Mucosa of rectum (tissue), 2 donors: ENCODE results near the gene SLC16A1.

Experiments used
- H3K27ac ChIP-seq, 2 donors: one replicate each; pipeline ENCODE4 v1.7.0; 2013; ENCODE audit warnings: inconsistent platforms in 2 of 2, low read depth in 2 of 2, low read length in 2 of 2
- H3K27me3 ChIP-seq, 2 donors: one replicate each; pipeline ENCODE4 v1.7.0; 2013; ENCODE audit warnings: low read length in 2 of 2; ENCODE audit not compliant: control insufficient read depth in 2 of 2, insufficient read depth in 2 of 2
- H3K36me3 ChIP-seq, 2 donors: one replicate each; pipeline ENCODE4 v1.7.0; 2013; ENCODE audit warnings: low read length in 2 of 2; ENCODE audit not compliant: control insufficient read depth in 2 of 2, insufficient read depth in 2 of 2
- H3K4me1 ChIP-seq, 2 donors: one replicate each; pipeline ENCODE4 v1.7.0; 2013; ENCODE audit warnings: low read length in 2 of 2, mild to moderate bottlenecking in 1 of 2; ENCODE audit not compliant: control insufficient read depth in 2 of 2, insufficient read depth in 2 of 2
- H3K4me3 ChIP-seq, 2 donors: one replicate each; pipeline ENCODE4 v1.7.0; 2013; ENCODE audit warnings: low read length in 2 of 2
- H3K9ac ChIP-seq, 2 donors: one replicate each; pipeline ENCODE4 v1.7.0; 2013; ENCODE audit warnings: low read length in 2 of 2, low read depth in 1 of 2, mild to moderate bottlenecking in 1 of 2
- H3K9me3 ChIP-seq, 2 donors: one replicate each; pipeline ENCODE4 v1.7.0; 2013; ENCODE audit warnings: low read length in 2 of 2; ENCODE audit not compliant: control insufficient read depth in 2 of 2
- donor health status: healthy.
- donor health status: Normal muscosa, but diverticular disease.

SLC16A1 gene

GRCh38 chr1:112954017-112954650 is 1.9 kb downstream of the SLC16A1 start:
- Histone ChIP-seq H3K27ac (no peak overlapping the region), H3K4me3 (peak overlapping the region in 1 of 2 donors; percentile 90), H3K4me1 (peaks cover 4 to 20% of the 10 kb centered on the region in 2 donors), H3K9ac (peak overlapping the region in 1 of 2 donors; percentile 10), H3K36me3 (no peaks in the 10 kb centered on the region), H3K27me3 (no peaks in the 10 kb centered on the region), H3K9me3 (no peaks in the 10 kb centered on the region)

- no peaks in the 10 kb centered on the region for H3K36me3 ChIP-seq
- no peaks in the 10 kb centered on the region for H3K27me3 ChIP-seq
These were observed 5.6 kb downstream of the SLC16A1 start for GRCh38 chr1:112950426-112950825.

GRCh38 chr1:112946683-112947082 is 9.3 kb downstream of the SLC16A1 start:
- H3K36me3 ChIP-seq, result no peaks in the 10 kb centered on the region

More at GRCh38 chr1:112950426-112950825, 5.6 kb downstream of the SLC16A1 start:
- no peaks in the 10 kb centered on the region for H3K9me3 ChIP-seq
- no peak overlapping the region for H3K27ac ChIP-seq
- no peak overlapping the region for H3K9ac ChIP-seq
- H3K4me1 ChIP-seq, result peaks cover 4 to 9% of the 10 kb centered on the region in 2 donors
- H3K4me3 ChIP-seq, result no peak overlapping the region

GRCh38 chr1:112939810-112940209 is 16.2 kb downstream of the SLC16A1 start:
- no peak overlapping the region for H3K9ac ChIP-seq
- no peaks in the 10 kb centered on the region for H3K4me1 ChIP-seq
- H3K27ac ChIP-seq, result no peak overlapping the region
- H3K27me3 ChIP-seq, result no peaks in the 10 kb centered on the region
- H3K36me3 ChIP-seq, result no peaks in the 10 kb centered on the region
- no peaks in the 10 kb centered on the region for H3K9me3 ChIP-seq
- H3K4me3 ChIP-seq, result no peak overlapping the region

More at GRCh38 chr1:112946683-112947082, 9.3 kb downstream of the SLC16A1 start:
- Histone ChIP-seq H3K27ac (no peak overlapping the region), H3K4me1 (no peaks in the 10 kb centered on the region), H3K9ac (no peak overlapping the region), H3K9me3 (no peaks in the 10 kb centered on the region), H3K4me3 (no peak overlapping the region), H3K27me3 (no peaks in the 10 kb centered on the region)

GRCh38 chr1:112938210-112938609 is 17.8 kb downstream of the SLC16A1 start:
- no peak overlapping the region for H3K9ac ChIP-seq
- no peaks in the 10 kb centered on the region for H3K27me3 ChIP-seq
- H3K27ac ChIP-seq, result no peak overlapping the region
- H3K36me3 ChIP-seq, result no peaks in the 10 kb centered on the region
- no peak overlapping the region for H3K4me3 ChIP-seq
- no peaks in the 10 kb centered on the region for H3K9me3 ChIP-seq
- H3K4me1 ChIP-seq, result peaks cover 0 to 3% of the 10 kb centered on the region in 2 donors

- Histone ChIP-seq H3K27ac (no peak overlapping the region), H3K4me3 (no peak overlapping the region), H3K9me3 (no peaks in the 10 kb centered on the region), H3K27me3 (no peaks in the 10 kb centered on the region), H3K4me1 (peaks cover 0 to 3% of the 10 kb centered on the region in 2 donors), H3K36me3 (no peaks in the 10 kb centered on the region), H3K9ac (no peak overlapping the region)
These were observed 18.5 kb downstream of the SLC16A1 start for GRCh38 chr1:112937495-112937894.

GRCh38 chr1:112937070-112937469 is 18.9 kb downstream of the SLC16A1 start:
- no peak overlapping the region for H3K4me3 ChIP-seq
- H3K9me3 ChIP-seq, result no peaks in the 10 kb centered on the region
- no peaks in the 10 kb centered on the region for H3K27me3 ChIP-seq
- H3K36me3 ChIP-seq, result no peaks in the 10 kb centered on the region
- no peak overlapping the region for H3K27ac ChIP-seq
- H3K9ac ChIP-seq, result no peak overlapping the region
- H3K4me1 ChIP-seq, result peaks cover 0 to 3% of the 10 kb centered on the region in 2 donors

- Histone ChIP-seq H3K27ac (no peak overlapping the region), H3K9me3 (no peaks in the 10 kb centered on the region), H3K9ac (no peak overlapping the region), H3K36me3 (no peaks in the 10 kb centered on the region), H3K27me3 (no peaks in the 10 kb centered on the region), H3K4me1 (peaks cover 0 to 3% of the 10 kb centered on the region in 2 donors), H3K4me3 (no peak overlapping the region)
These were observed 20.4 kb downstream of the SLC16A1 start for GRCh38 chr1:112935461-112936111.

GRCh38 chr1:112934577-112934976 is 21.4 kb downstream of the SLC16A1 start:
- Histone ChIP-seq H3K27me3 (no peaks in the 10 kb centered on the region), H3K4me3 (no peak overlapping the region), H3K36me3 (no peaks in the 10 kb centered on the region), H3K4me1 (peaks cover 0 to 3% of the 10 kb centered on the region in 2 donors), H3K9ac (no peak overlapping the region), H3K27ac (no peak overlapping the region), H3K9me3 (no peaks in the 10 kb centered on the region)

GRCh38 chr1:112933820-112934571 is 22.0 kb downstream of the SLC16A1 start:
- H3K4me1 ChIP-seq, result peaks cover 0 to 3% of the 10 kb centered on the region in 2 donors

More at GRCh38 chr1:112933820-112934571, 22.0 kb downstream of the SLC16A1 start:
- Histone ChIP-seq H3K9me3 (no peaks in the 10 kb centered on the region), H3K27ac (no peak overlapping the region), H3K4me3 (no peak overlapping the region), H3K9ac (no peak overlapping the region), H3K36me3 (peaks cover 0 to under 1% of the 10 kb centered on the region in 2 donors), H3K27me3 (no peaks in the 10 kb centered on the region)
